OCI-LY7 (cell line): ENCODE results near the gene MTM1. TPM values are rescaled to one million over a fixed set of nuclear protein-coding genes. Genes with fewer than 3 reads are reported as not detected.

Source experiments
- BruUV-seq: library from RNA; stranded (reverse); fragments of 400-500 nt; replicated peaks from 2 replicates; lab custom pipeline; 2021; lab: Mats Ljungman, UMichigan
- CTCF ChIA-PET: fragments of 300-600 bp; sonication (Branson Sonifier 250); formaldehyde crosslinking; loops from one replicate; lab custom pipeline; 2022; ENCODE audit warnings: antibody characterized with exemption; ENCODE audit not compliant: unreplicated experiment; lab: Charles Lee
- POLR2A ChIA-PET: fragments of 300-600 bp; sonication (Branson Sonifier 250); formaldehyde crosslinking; loops from one replicate; lab custom pipeline; 2022; ENCODE audit warnings: antibody characterized with exemption; lab: Charles Lee
- DNase-seq: peaks from one replicate; pipeline ENCODE4 v3.0.0-alpha.2; 2015; ENCODE audit warnings: low spot score
- H2AFZ ChIP-seq: fragments of 200-600 bp; sonication (generic), shearing (Covaris generic); 2 replicates; pipeline ENCODE4 v1.6.1; 2014; ENCODE audit warnings: mild to moderate bottlenecking, antibody characterized with exemption, low read length, moderate library complexity
- H3K27ac ChIP-seq: fragments of 200-600 bp; sonication (generic); 2 replicates; pipeline ENCODE4 v1.5.1; 2014; ENCODE audit warnings: mixed run types, low read depth, mild to moderate bottlenecking, moderate library complexity, low read length, inconsistent platforms; ENCODE audit not compliant: poor library complexity, severe bottlenecking
- H3K36me3 ChIP-seq: fragments of 200-600 bp; sonication (generic); 2 replicates; pipeline ENCODE4 v1.6.1; 2014; ENCODE audit warnings: mild to moderate bottlenecking, antibody characterized with exemption, low read length, moderate library complexity, mixed read lengths; ENCODE audit not compliant: insufficient read depth
- H3K4me1 ChIP-seq: fragments of 200-600 bp; sonication (generic); 2 replicates; pipeline ENCODE4 v1.5.1; 2014; ENCODE audit warnings: mild to moderate bottlenecking, low read length; ENCODE audit not compliant: insufficient read depth, poor library complexity, severe bottlenecking
- H3K4me2 ChIP-seq: fragments of 200-600 bp; sonication (generic); 2 replicates; pipeline ENCODE4 v1.6.1; 2014; ENCODE audit warnings: mild to moderate bottlenecking, low read length
- H3K4me3 ChIP-seq: fragments of 200-600 bp; sonication (generic); 2 replicates; pipeline ENCODE4 v1.5.1; 2014; ENCODE audit warnings: mild to moderate bottlenecking, low read depth, low read length; ENCODE audit not compliant: poor library complexity, severe bottlenecking
- H3K79me2 ChIP-seq: fragments of 200-600 bp; sonication (generic); 2 replicates; pipeline ENCODE4 v1.6.1; 2016; ENCODE audit warnings: low read depth, mild to moderate bottlenecking, low read length, moderate library complexity, mixed read lengths; ENCODE audit not compliant: insufficient read depth
- H3K9me2 ChIP-seq: fragments of 200-600 bp; sonication (generic); 2 replicates; pipeline ENCODE4 v1.6.1; 2016; ENCODE audit warnings: mild to moderate bottlenecking, low read length, mixed read lengths; ENCODE audit not compliant: insufficient read depth
- H3K9me3 ChIP-seq: fragments of 200-600 bp; sonication (generic); 2 replicates; pipeline ENCODE4 v1.6.1; 2014; ENCODE audit warnings: mild to moderate bottlenecking, mixed run types, low read length, mixed read lengths
- H4K20me1 ChIP-seq: fragments of 200-600 bp; sonication (generic); 2 replicates; pipeline ENCODE4 v1.6.1; 2014; ENCODE audit warnings: mild to moderate bottlenecking, antibody characterized with exemption, low read length, moderate library complexity, mixed read lengths; ENCODE audit not compliant: insufficient read depth
- EZH2phosphoT487 ChIP-seq: fragments of 200-600 bp; sonication (generic); IDR thresholded peaks from 2 replicates; pipeline ENCODE4 v1.6.1; 2018; ENCODE audit warnings: low read depth, borderline replicate concordance, mild to moderate bottlenecking, mixed run types, antibody characterized with exemption, low read length, moderate library complexity, mixed read lengths
- intact Hi-C: fragments of 100-400 bp; cut with micrococcal nuclease; formaldehyde crosslinking; loops from one replicate; pipeline ENCODE4 v1.10.0; 2022; ENCODE audit not compliant: unreplicated experiment
- total RNA-seq, 2 experiments: library from RNA; depleted of rRNA in 1 of 2; stranded (reverse); fragments of >200 nt in 1 of 2; shearing (Covaris generic) in 1 of 2; gene quantifications; 2 replicates each; pipeline ENCODE4 v1.2.3, GENCODE V29; 2014 to 2022
- TF ChIP-seq, protein P1 (sequence below): fragments of 200-600 bp; sonication (generic); conservative IDR thresholded peaks from 2 replicates; pipeline ENCODE4 v1.5.1; 2014; ENCODE audit warnings: mild to moderate bottlenecking, antibody characterized with exemption, low read length, moderate library complexity, mixed read lengths

MTM1 gene
- total RNA-seq, 2 experiments from 2014 or later, result 6.0 to 19.7 TPM

DNA sequence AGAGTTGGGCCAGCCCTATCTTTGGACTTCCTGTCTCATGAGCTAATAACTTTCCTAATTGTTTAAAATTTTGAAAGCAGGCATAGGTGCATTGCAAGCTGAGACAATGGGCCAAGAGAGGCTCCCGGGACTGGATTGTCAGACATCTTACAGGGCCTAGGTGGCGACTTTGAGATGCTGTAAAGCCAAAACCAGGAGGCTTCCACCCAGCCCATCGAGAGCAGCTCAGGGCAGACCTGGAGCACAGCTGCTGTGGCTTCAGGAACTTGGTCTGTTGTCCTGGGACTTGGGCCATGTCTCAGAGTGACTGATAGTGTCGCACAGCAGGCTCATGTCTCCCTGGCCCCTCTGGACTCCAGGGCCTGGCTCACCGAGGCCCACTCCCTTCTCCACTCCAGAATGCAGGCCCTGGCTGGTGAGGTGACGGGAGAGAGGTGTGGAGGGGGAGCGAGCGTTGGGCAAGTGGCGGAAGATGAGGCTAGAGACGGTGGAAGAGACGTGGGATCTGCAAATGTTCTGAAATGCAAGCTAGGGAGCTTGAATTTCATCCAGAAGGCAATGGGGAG lies 24.1 kb upstream of the MTM1 start:
- H2AFZ ChIP-seq, result no peak overlapping the region
- no peaks in the 10 kb centered on the region for H4K20me1 ChIP-seq
- CTCF ChIA-PET, result no interaction called here
- no peaks in the 10 kb centered on the region for H3K79me2 ChIP-seq
- no peaks in the 10 kb centered on the region for H3K9me2 ChIP-seq
- intact Hi-C loops, result no loop called here
- DNase-seq, result peak; percentile 3
- TF ChIP-seq, protein P1, sequence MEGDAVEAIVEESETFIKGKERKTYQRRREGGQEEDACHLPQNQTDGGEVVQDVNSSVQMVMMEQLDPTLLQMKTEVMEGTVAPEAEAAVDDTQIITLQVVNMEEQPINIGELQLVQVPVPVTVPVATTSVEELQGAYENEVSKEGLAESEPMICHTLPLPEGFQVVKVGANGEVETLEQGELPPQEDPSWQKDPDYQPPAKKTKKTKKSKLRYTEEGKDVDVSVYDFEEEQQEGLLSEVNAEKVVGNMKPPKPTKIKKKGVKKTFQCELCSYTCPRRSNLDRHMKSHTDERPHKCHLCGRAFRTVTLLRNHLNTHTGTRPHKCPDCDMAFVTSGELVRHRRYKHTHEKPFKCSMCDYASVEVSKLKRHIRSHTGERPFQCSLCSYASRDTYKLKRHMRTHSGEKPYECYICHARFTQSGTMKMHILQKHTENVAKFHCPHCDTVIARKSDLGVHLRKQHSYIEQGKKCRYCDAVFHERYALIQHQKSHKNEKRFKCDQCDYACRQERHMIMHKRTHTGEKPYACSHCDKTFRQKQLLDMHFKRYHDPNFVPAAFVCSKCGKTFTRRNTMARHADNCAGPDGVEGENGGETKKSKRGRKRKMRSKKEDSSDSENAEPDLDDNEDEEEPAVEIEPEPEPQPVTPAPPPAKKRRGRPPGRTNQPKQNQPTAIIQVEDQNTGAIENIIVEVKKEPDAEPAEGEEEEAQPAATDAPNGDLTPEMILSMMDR, result 0 out of 2 replicates have a peak, but pooled peaks have one; percentile 20
- TF ChIP-seq EZH2phosphoT487, result no peak
- POLR2A ChIA-PET, result interaction anchor here (0.6 kb wide), 1 partner anchor 16 kb away, joined by 3 read pairs; no protein-coding TSS in a partner anchor
- BruUV-seq, result no TSS peak
- H3K4me2 ChIP-seq, result no peak overlapping the region
- H3K9me3 ChIP-seq, result no peaks in the 10 kb centered on the region
- H3K4me3 ChIP-seq, result no peak overlapping the region
- H3K4me1 ChIP-seq, result no peaks in the 10 kb centered on the region
- H3K36me3 ChIP-seq, result no peaks in the 10 kb centered on the region
- H3K27ac ChIP-seq, result no peak overlapping the region

DNA sequence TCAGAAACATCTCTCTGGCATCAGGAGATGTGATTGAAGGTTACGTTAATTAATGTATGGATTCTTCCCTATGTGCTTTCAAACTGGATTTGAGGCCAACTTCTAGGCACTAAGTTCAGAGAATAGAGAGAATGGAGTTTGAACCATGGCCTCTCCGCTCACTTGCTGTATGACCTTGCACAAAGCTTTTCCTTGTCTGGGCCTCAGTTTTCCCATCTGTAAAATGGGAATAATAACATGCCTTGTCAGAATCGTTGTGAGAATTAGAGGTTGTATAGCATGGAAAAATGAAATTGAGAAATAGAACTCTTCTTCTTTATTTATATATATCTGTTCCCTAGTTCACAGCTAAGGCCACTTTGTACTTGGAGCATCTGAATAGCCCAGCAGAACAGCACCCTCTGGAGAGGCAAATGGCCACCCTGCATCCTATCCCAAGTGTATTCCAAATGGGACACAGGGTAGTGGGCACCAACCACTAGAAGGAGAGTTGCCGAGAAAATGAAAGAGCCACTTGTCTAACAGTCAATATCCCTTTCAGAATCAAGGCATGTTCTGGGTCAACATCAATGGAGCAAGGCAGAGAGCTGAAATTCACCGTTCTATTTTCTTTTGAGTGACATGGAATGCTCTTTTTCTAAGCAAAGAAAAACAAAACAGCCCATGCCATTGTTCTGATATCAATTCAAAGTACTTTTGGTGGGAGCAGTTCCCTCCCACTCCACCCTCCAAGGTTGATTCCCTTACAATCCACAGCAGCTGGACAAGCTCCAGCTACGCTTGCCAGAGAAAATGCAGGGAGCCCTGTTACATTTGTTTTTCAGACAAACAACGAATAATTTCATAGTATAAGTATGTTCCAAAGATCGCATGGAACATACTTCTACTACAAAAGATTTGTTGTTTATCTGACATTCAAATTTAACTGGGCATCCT lies 23.3 kb upstream of the MTM1 start:
- no peaks in the 10 kb centered on the region for H3K4me1 ChIP-seq
- POLR2A ChIA-PET, result no interaction called here

More for the DNA sequence above, 23.3 kb upstream of the MTM1 start:
- H3K4me2 ChIP-seq, result no peak overlapping the region
- no peak for TF ChIP-seq EZH2phosphoT487
- TF ChIP-seq, protein P1, result no peak
- DNase-seq, result no peak
- no peak overlapping the region for H2AFZ ChIP-seq
- CTCF ChIA-PET, result no interaction called here
- no peaks in the 10 kb centered on the region for H3K9me3 ChIP-seq
- H4K20me1 ChIP-seq, result no peaks in the 10 kb centered on the region
- no peaks in the 10 kb centered on the region for H3K36me3 ChIP-seq
- no peak overlapping the region for H3K27ac ChIP-seq
- H3K4me3 ChIP-seq, result no peak overlapping the region
- no peaks in the 10 kb centered on the region for H3K79me2 ChIP-seq
- no peaks in the 10 kb centered on the region for H3K9me2 ChIP-seq
- intact Hi-C loops, result no loop called here
- BruUV-seq, result no TSS peak
